GM19023 (cell line): ENCODE data around the gene CD151.

ENCODE experiments used
- ATAC-seq: cut with Tn5 transposase; IDR thresholded peaks from one replicate; pipeline ENCODE4 v1.9.1; 2021; ENCODE audit warnings: mild to moderate bottlenecking, moderate library complexity; ENCODE audit not compliant: unreplicated experiment

Gene CD151

GRCh38 chr11:813072-813455, 19.7 kb upstream of the CD151 start:
- ATAC-seq = no peak

DNA sequence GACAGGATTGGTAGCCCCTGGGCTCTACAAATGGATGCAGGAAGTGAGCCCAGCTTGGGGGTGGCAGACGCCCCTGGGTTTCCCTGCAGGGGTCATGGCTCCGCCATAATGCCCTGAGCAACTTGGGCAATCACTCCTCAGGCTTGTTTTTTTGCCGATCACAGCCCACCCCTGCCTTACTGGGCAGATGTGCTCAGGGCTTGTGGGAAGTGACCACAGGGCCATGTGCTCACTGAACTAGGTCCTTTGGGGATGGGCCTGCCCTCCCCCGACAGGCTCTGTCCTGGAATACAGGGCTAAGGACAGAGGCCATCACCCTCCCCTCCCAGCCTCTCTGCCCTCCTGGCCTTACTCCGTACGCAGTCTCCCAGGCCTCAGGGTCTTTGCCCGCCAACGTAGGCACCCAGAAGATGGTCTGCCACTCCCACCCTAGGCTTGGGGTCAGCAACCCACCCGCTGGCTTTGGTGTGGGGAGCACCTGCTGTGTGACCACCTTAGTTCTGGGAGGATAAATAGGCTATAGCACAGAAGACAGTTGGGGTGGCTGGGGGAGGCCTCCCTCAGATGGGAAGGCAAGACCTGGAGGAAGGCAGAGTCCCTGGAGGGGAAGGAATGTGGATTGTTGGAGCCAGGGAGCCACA, 19.2 kb upstream of the CD151 start:
- no peak for ATAC-seq

- ATAC-seq = no peak
These were observed 16.9 kb upstream of the CD151 start for GRCh38 chr11:815675-816432.

- no peak for ATAC-seq
These were observed 16.3 kb upstream of the CD151 start for GRCh38 chr11:816433-816779.

DNA sequence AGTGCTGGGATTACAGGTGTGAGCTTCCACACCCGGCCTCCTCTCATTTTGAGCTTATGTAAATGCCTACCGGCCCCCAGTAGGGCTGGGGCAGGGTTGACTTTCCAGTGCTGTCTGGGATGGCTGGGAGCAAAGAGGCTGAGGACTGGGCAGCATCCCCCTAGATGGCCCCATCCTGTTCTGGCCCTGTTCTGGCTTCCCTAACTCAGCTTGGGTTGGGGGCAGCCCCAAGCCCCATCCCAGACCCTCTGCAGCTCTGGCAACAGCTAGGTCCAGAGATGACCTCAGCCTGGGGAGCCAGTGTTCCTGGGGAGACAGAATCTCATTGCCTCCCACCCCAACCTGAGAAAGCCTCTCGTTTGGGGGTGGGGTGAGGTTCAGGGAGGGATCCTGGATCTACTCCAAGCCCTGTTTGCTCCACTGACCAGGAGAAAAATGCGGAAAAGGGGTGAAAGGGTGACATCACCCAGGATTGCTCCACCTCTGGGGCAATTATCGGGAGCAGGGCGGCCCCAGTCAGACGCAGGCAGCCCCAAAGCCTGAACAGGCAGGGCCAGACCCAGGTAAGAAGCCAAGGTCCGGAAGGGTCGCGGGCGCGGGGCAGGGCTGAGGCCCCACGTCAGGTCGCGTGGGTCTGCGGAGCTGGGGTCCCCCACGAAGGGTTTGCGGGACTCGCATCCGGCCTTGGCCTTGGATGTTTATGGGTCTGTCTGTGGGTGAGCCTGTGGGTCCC, 14.2 kb upstream of the CD151 start, which contains the start of gene PNPLA2:
Gene PNPLA2 (plus strand): TSS at position 519 of the 733 bp plus-strand sequence. CDS start 805 bp downstream, outside the sequence.
- no peak for ATAC-seq

DNA sequence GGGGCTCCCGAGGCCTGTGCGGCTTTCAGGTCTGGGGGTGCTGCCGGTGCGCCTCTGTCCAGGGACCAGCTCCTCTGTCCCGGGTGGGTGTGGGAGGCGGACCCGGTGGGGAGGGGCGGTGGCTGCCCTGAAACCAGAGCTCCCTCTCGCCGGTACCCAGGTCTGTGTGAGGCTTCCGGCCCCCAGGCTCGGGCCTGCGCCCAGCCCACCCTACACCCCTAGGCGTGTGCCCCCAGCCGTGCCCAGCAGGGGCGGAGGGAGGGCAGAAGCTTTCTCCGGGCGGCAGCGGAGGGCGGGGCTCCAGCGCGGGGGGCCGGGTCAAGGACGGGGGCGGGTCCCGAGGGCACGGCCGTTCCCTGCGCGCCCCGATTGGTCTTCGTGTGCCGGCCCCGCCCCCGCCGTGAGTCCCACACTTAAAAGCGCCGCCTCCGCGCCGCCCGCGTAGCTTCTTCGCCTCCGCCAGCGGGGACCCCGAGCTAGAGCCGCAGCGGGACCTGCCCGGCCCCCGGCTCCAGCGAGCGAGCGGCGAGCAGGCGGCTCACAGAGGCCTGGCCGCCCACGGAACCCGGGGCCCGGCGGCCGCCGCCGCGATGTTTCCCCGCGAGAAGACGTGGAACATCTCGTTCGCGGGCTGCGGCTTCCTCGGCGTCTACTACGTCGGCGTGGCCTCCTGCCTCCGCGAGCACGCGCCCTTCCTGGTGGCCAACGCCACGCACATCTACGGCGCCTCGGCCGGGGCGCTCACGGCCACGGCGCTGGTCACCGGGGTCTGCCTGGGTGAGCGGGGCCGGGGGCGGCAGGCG, 13.4 kb upstream of the CD151 start:
- ATAC-seq = peak; percentile 80

DNA sequence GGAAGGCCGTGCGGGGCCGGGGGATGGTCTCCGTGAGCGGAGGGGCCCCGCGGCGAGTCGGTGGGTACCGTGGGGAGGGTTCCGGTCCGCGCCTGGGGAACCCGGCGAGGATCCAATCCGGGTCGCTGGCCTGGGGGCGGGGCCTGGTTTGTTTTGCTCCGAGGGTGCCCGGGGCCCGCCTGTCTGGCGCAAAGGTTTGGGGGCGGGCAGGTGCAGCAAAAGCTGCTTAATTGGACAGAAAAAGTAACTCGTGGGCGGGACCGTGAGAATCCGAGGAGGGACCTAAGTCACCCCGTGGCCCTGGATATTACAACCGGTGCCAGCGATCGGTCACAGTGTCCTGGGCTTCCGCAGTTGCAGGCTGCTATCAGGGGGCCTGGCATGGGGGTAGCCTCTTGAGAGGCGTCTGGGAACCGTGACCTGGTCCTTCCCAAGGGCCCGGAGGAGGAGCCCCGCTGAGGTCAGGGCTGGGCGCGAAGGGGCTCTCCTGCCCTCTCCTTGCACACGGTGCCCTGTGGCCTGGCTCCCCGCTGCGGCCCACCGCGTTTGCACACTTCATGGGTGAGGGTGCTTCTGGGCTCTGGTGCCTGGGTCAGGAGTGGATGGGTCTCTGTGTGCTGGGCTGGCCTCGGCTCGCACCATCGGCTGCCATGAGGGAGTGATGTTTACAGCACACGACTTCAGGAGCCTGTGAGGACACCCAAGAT, 12.7 kb upstream of the CD151 start:
- ATAC-seq = peak; percentile 56

DNA sequence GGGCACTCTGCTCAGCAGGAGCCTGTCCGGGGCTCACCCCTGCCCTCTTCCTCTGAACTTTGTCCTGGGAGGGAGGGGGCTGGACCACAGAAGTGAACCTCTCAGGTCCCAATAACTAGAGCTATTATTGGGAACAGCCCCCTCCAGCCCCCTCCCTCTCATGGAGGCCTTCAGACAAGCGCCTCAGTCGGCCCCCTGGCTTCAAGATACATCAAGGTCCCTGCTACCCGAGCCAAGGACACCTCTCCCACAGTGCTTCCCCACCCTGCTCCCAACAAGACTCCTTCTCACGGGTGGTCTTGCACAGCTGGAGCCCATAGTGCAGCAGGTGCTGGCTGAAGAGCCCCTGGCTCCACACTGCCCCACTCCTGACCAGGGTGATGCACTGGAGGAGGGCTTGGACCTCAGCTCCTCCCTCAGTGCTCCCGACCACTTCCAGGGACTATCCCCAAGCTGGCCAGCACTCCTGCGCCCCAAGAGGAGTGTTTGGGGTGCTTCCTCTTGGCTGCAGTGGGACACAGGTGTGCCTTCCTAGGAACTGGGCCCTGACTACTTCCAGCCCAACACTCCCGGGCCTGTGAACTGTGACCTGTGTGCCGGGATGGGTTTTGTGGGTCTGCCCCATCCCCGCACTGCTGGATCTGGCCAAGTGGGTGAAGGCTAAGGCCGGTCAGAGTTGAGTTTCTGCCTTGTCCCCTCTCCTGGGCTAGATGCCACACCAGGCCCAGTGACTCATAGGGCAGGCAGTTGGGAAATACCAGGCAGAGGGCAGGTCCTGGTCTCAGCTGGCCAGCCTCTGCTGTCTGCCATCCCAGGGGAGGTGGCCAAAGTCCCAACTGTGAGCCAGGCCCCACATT, 11.9 kb upstream of the CD151 start:
- ATAC-seq = no peak

DNA sequence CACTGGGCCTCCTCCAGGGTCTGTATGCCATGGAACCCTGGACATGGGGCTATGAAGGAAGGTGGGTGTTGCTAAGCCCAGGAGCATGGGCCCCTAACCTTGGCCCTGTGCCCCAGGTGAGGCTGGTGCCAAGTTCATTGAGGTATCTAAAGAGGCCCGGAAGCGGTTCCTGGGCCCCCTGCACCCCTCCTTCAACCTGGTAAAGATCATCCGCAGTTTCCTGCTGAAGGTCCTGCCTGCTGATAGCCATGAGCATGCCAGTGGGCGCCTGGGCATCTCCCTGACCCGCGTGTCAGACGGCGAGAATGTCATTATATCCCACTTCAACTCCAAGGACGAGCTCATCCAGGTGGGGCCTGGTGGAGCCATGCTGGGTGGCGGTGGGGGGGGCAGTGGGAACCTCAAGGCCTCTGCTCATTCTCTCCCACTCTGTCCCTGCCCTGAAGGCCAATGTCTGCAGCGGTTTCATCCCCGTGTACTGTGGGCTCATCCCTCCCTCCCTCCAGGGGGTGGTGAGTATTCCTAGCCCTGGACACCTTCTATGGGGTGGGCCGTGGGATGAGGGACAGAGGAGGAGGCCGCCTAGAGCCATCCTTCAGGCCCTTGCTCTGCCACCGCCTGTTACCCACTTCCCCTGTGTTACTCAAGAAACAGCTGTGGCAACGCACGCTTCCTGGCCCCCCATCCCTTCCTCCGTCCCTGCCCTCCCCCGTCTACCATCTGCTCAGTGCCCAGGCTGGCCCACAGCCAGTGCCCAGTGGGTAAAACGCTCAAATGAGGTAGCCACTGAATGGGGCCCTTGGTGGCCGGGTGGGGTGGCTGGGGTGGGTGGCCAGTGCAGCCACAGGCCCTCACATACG, 11.0 kb upstream of the CD151 start:
- no peak for ATAC-seq

GRCh38 chr11:823441-824291, 9.1 kb upstream of the CD151 start:
- no peak for ATAC-seq

DNA sequence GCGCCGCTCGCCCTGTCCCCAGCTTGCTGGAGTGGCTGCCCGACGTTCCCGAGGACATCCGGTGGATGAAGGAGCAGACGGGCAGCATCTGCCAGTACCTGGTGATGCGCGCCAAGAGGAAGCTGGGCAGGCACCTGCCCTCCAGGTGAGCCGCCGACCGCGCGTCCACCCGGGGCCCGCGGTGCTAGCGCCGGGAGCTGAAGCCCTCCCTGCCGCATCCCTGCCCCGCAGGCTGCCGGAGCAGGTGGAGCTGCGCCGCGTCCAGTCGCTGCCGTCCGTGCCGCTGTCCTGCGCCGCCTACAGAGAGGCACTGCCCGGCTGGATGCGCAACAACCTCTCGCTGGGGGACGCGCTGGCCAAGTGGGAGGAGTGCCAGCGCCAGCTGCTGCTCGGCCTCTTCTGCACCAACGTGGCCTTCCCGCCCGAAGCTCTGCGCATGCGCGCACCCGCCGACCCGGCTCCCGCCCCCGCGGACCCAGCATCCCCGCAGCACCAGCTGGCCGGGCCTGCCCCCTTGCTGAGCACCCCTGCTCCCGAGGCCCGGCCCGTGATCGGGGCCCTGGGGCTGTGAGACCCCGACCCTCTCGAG, 8.4 kb upstream of the CD151 start:
- no peak for ATAC-seq

DNA sequence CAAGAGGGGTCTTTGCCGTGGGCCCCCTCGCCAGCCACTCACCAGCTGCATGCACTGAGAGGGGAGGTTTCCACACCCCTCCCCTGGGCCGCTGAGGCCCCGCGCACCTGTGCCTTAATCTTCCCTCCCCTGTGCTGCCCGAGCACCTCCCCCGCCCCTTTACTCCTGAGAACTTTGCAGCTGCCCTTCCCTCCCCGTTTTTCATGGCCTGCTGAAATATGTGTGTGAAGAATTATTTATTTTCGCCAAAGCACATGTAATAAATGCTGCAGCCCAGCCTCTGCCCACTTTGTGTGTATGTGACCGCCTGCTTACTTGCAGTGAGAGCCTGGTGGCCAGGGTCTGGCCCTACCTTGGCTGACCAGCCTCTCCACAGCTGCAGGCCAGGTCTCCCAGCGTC, 7.8 kb upstream of the CD151 start:
- ATAC-seq = no peak

- ATAC-seq = no peak
These were observed 7.2 kb upstream of the CD151 start for GRCh38 chr11:825366-826226.

GRCh38 chr11:826227-826621, 6.5 kb upstream of the CD151 start:
- ATAC-seq = no peak

- ATAC-seq = no peak
These were observed 6.0 kb upstream of the CD151 start for GRCh38 chr11:826836-827145.

DNA sequence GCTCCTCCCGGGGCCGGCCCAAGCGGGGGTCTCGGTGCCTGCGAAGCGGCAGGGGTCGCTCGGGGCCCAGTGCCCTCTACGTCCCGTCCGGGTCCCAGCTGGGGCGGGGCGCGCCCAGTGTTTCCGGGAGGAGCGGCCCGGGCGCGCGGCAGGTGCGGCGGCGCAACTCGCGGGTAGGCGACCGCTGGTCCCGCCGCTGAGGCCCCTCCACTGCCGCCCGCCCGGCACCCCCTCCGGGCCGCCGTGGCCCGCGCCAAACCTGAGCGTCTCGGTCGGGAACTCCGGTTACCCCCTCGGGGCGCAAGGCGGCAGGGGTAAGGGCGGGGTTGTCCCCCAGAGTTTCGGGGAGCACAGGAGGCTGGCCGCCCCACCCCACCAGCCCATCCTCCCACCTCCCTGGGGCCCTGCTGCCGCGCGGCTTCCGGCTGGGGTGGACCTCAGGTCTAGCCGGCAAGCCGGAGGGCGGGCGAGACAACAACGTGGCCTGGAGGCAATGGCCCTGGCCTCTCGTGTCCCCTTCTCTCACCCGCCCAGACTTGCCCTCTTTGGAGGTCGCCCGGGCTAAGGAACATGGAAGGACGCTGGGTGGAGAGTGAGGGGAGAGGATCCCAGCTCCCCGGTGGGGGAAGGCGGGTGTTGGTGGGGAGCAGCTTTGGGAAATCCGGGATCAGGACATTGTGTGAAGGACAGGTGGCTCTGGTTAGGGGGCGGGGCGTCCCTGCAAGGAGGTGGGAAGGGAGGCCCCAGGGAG, 5.4 kb upstream of the CD151 start:
- ATAC-seq = no peak
